Non-pigmented ciliary epithelial cell (primary cell): ENCODE results near the gene EFEMP2.

Experiments used
- DNase-seq: peaks from one replicate; pipeline ENCODE4 v3.0.0-alpha.2; 2010; ENCODE audit warnings: low read depth

Gene EFEMP2

GRCh38 chr11:65872586-65873317 is at the start of gene EFEMP2:
Gene EFEMP2, minus strand, starts transcription at chr11:65872800. Its CDS starts 446 bp downstream, at chr11:65872354.
- no peak for DNase-seq

DNA sequence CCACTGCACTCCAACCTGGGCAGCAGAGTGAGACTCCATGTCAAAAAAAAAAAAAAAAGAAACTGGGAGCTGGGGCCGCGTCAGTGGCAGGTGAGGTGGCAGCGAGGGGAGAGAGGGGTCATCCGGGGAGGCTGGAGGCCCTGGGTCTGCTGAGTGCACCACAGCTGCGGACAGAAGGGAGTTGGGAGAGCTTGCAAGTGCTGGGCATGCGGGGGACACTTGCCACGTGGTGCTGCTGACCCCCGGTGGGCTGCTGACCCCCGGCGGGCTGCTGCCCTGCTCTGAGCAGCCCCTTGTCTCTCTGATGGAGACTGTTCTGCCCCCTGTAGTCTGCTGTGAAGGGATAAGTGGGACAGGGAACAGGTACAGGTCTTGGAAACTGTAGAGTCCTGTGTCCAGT is 49.3 kb upstream of the EFEMP2 start:
- no peak for DNase-seq

- DNase-seq, result no peak
Measured at GRCh38 chr11:65921033-65921555, 48.5 kb upstream of the EFEMP2 start.

DNA sequence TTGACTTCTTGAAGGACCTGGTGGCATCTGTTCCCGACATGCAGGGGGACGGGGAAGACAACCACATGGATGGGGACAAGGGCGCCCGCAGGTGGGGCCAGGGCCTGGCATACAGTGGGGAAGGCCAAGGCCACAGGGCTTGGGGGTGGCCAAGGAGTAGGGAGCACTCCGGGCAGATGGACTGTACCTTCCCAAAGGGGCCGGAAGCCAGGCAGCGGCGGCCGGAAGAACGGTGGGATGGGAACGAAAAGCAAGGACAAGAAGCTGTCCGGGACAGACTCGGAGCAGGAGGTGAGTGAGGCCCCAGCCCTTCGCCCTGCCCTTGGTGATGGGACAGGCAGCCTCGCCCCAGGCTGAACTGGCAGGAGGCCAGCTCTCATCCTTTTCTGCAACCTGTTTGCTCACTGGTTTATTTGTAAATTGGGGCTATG is 47.8 kb upstream of the EFEMP2 start:
- DNase-seq, result no peak

- no peak for DNase-seq
Measured at GRCh38 chr11:65919573-65920371, 47.2 kb upstream of the EFEMP2 start.

GRCh38 chr11:65919141-65919572 is 46.6 kb upstream of the EFEMP2 start, which contains the start of gene DRAP1:
Gene DRAP1, plus strand, starts transcription at chr11:65919426. Its CDS starts 76 bp downstream, at chr11:65919502.
- peak; percentile 84 for DNase-seq

- no peak for DNase-seq
Measured at GRCh38 chr11:65918211-65919140, 45.9 kb upstream of the EFEMP2 start, which contains the start of gene C11orf68. Gene C11orf68, minus strand, starts transcription at chr11:65919062. Its CDS starts 31 bp downstream, at chr11:65919031.

DNA sequence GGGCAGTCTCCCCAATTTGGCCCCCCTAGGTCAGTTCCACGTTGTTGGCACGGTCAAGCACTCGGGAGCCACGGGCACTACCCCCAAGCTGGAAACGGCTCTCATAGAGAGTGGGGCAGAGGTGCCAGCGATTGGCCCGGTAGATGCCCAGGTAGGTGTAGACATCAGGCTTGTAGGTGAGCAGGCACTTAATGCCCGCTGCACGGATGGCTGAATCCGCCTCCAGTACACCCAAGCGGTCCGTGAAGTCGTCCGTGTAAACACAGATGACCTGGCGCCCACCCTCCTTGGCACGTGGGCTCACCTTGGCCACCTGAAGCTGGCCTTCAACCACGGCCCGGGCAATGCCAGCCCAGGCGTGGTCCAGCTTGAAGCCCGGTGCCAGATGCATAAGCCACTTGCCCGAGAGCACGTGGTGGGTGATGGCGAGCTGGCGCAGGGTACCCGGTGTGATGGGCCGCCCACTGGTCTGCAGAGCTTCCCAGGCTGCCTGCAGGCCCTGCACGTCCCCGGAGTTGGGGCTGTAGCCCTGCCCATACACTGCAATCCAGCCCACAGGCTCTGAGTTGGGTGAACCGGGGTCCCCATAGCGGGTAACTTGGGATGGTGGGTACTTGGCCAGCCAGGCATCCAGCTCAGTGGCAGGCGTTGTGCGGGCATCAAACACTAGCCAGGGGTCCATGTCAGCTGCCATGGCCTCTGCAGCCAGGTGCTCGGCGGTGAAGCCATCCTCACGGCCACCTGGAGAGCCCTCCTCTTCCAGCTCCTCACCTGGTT is 45.0 kb upstream of the EFEMP2 start:
- DNase-seq, result no peak

GRCh38 chr11:65917077-65917433 is 44.5 kb upstream of the EFEMP2 start:
- DNase-seq, result no peak

DNA sequence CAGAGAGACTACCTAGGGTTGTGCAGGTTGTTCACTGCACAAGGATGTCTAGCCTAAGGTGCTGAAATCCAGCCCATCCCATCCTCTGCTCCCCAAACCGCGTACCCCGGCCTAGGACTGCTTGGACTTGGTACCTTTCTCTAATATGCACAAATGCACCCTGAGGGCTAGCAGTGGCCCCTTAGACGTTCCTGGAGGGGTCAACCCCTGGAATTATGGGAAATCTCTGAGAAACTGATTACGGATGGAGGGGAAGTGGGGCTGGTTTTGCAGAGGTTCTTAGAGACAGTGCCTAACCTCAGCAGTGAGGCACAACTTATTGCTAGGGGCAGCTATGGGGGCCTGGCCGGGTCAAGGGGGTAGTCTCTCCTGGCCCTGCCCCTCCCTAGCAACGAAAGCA is 43.8 kb upstream of the EFEMP2 start:
- DNase-seq, result no peak

- peak; percentile 89 for DNase-seq
Measured at GRCh38 chr11:65915821-65916251, 43.2 kb upstream of the EFEMP2 start.

DNA sequence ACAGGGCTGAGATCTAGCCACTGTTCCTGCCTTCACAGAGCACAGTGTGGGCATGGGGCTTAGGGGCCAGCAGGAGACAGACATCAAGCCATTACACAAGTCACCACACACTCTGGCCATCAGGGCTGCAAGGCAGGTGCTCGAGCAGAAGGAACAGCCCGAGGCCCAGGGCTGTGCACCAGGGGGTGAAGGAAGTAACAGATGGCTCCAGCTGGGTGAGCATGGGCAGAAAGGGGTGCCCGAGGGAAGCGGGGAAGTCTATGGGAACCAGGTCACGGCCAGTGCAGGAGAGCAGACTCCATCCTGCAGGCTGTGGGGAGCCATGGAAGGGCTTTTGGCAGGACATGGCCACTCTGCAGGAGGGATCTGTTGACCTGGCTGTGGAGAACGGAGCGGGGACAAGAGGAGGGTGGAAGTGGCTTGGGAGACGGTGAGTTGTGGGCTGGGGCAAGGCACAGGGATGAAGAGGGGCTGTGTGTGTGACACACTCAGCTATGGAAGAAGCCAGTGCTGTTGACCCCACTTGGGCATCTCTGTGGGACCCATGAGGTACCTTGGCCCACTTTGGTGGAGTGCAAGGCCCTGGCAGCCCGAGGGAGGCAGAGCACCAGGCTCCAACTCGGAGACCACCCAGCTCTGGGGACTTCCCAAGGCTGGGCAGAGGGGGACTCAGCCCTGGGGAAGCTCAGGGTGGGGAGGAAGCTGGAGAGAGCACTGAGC is 42.7 kb upstream of the EFEMP2 start:
- DNase-seq, result no peak

- DNase-seq, result no peak
Measured at GRCh38 chr11:65912845-65913244, 40.2 kb upstream of the EFEMP2 start.

- no peak for DNase-seq
Measured at GRCh38 chr11:65911682-65912568, 39.3 kb upstream of the EFEMP2 start.

- no peak for DNase-seq
Measured at GRCh38 chr11:65907878-65908277, 35.3 kb upstream of the EFEMP2 start.

- DNase-seq, result no peak
Measured at GRCh38 chr11:65906602-65907001, 34.0 kb upstream of the EFEMP2 start.

GRCh38 chr11:65903715-65904114 is 31.1 kb upstream of the EFEMP2 start:
- DNase-seq, result no peak

DNA sequence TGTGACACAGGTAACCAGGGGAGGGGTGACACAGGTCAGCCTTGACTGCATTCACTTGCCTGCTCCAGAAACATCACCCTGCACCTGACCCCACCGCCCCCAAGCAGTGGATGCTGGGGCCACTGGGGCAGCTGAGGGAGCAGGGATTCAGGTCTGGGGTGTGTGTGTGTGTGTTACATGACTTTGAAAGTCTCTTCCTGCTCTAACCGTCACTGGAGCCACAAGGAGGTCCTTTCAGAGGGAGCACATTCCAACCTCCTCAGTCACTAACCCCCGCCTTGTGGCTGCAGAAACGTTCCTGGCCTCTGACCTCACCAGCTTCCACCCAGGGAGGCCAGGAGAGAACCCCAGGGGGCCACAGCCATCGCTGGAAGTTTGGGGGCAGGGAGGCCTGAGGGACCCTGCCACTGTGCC is 30.5 kb upstream of the EFEMP2 start:
- DNase-seq, result no peak

- no peak for DNase-seq
Measured at GRCh38 chr11:65900899-65901180, 28.2 kb upstream of the EFEMP2 start.
